Upper lobe of left lung (tissue), 4 donors: Measurements from ENCODE around the gene CDC14A.

Experiments
- CTCF ChIP-seq, 6 experiments: fragments of 450-650 bp in 4 of 6; fragments of 200-600 bp in 2 of 6; sonication (generic) in 2 of 6; IDR thresholded peaks; one replicate each; pipeline ENCODE4 v1.5.1; 2016 to 2019; ENCODE audit warnings: antibody characterized with exemption in 6 of 6
- EP300 ChIP-seq, 4 donors: sonication (generic); formaldehyde crosslinking; IDR thresholded peaks; one replicate each; pipeline ENCODE4 v1.5.1; 2017; ENCODE audit warnings: antibody characterized with exemption in 4 of 4, control low read depth in 2 of 4
- POLR2A ChIP-seq, 4 donors: fragments of 450-650 bp; IDR thresholded peaks; one replicate each; pipeline ENCODE4 v1.5.1; 2016 to 2017; ENCODE audit warnings: antibody characterized with exemption in 4 of 4, mild to moderate bottlenecking in 2 of 4
- POLR2AphosphoS5 ChIP-seq, 2 donors: sonication (generic); formaldehyde crosslinking; IDR thresholded peaks; one replicate each; pipeline ENCODE4 v1.5.1; 2017; ENCODE audit warnings: antibody characterized with exemption in 2 of 2

GRCh38 chr1:100302739-100303138 lies 49.6 kb upstream of the CDC14A start:
- no peak for TF ChIP-seq POLR2A (IDR thresholded peaks at IDR 0.05)
- no peak for TF ChIP-seq CTCF (IDR thresholded peaks at IDR 0.05)
- no peak for TF ChIP-seq EP300 (IDR thresholded peaks at IDR 0.05)
- no peak for TF ChIP-seq POLR2AphosphoS5 (IDR thresholded peaks at IDR 0.05)
